CD14-positive monocyte (primary cell): ENCODE results near the gene IGDCC3. TPM values are rescaled to one million over a fixed set of nuclear protein-coding genes. Genes with fewer than 3 reads are reported as not detected.
A peak's percentile ranks its signal among the peaks of the same experiment; 100 is the strongest.

Source experiments
- DNase-seq, 3 donors: peaks; one replicate each; pipeline ENCODE4 v3.0.0-alpha.2; 2011 to 2022
- H2AFZ ChIP-seq: 2 replicates; pipeline ENCODE4 v1.6.0; 2012; ENCODE audit warnings: mild to moderate bottlenecking, low read depth, low read length, inconsistent platforms; ENCODE audit not compliant: insufficient read depth, poor library complexity, severe bottlenecking
- H3K27ac ChIP-seq, 2 donors: 1 replicate in 1 of 2; 2 replicates in 1 of 2; pipeline ENCODE4 v1.5.1; 2012 to 2013; ENCODE audit warnings: low read length in 2 of 2, control low read depth in 1 of 2, inconsistent platforms in 1 of 2, low read depth in 1 of 2, mild to moderate bottlenecking in 1 of 2
- H3K27me3 ChIP-seq, 2 donors: one replicate each; pipeline versions ENCODE4 v1.6.0 to v1.6.1; 2011 to 2013; ENCODE audit warnings: low read length in 2 of 2; ENCODE audit not compliant: control insufficient read depth in 2 of 2, insufficient read depth in 2 of 2
- H3K36me3 ChIP-seq, 2 donors: replicated peaks in 1 of 2; 1 replicate in 1 of 2; 2 replicates in 1 of 2; pipeline versions ENCODE4 v1.5.1 to v1.6.1; 2012 to 2013; ENCODE audit warnings: low read length in 2 of 2, control low read depth in 1 of 2, inconsistent platforms in 1 of 2, mild to moderate bottlenecking in 1 of 2; ENCODE audit not compliant: insufficient read depth in 2 of 2, control insufficient read depth in 1 of 2
- H3K4me1 ChIP-seq, 2 donors: 1 replicate in 1 of 2; 2 replicates in 1 of 2; pipeline versions ENCODE4 v1.5.1 to v1.6.1; 2012 to 2013; ENCODE audit warnings: low read length in 2 of 2, control low read depth in 1 of 2, inconsistent platforms in 1 of 2, mild to moderate bottlenecking in 1 of 2, moderate library complexity in 1 of 2; ENCODE audit not compliant: insufficient read depth in 2 of 2, control insufficient read depth in 1 of 2
- H3K4me2 ChIP-seq: replicated peaks from 2 replicates; pipeline ENCODE3; 2012; ENCODE audit warnings: low read length, moderate library complexity, mild to moderate bottlenecking; ENCODE audit not compliant: poor library complexity, severe bottlenecking; ENCODE audit errors: extremely low read depth
- H3K4me3 ChIP-seq, 3 experiments: fragments of 200-600 bp in 1 of 3; sonication (generic) in 1 of 3; replicated peaks in 1 of 3; 1 replicate in 2 of 3; 2 replicates in 1 of 3; pipeline ENCODE4 v1.5.1; 2011 to 2013; ENCODE audit warnings: low read length in 3 of 3, mild to moderate bottlenecking in 3 of 3, control low read depth in 2 of 3, low read depth in 2 of 3, inconsistent platforms in 1 of 3, moderate library complexity in 1 of 3
- H3K79me2 ChIP-seq: 2 replicates; pipeline ENCODE4 v1.6.0; 2012; ENCODE audit warnings: mild to moderate bottlenecking, control low read depth, inconsistent platforms, low read length, moderate library complexity; ENCODE audit not compliant: insufficient read depth
- H3K9ac ChIP-seq: 2 replicates; pipeline ENCODE4 v1.6.0; 2017; ENCODE audit warnings: low read length, mild to moderate bottlenecking; ENCODE audit not compliant: insufficient read depth, poor library complexity, severe bottlenecking
- H3K9me3 ChIP-seq, 2 donors: replicated peaks in 1 of 2; 1 replicate in 1 of 2; 2 replicates in 1 of 2; pipeline versions ENCODE4 v1.5.1 to v1.6.1; 2012 to 2013; ENCODE audit warnings: low read length in 2 of 2, control low read depth in 1 of 2; ENCODE audit not compliant: control insufficient read depth in 1 of 2, insufficient read depth in 1 of 2
- H4K20me1 ChIP-seq: 2 replicates; pipeline ENCODE4 v1.6.0; 2012; ENCODE audit warnings: mild to moderate bottlenecking, low read length, control low read depth, moderate library complexity; ENCODE audit not compliant: insufficient read depth
- H3K27ac Mint-ChIP-seq, 7 donors: one replicate each; pipeline ENCODE4 v1.8.0; 2020; ENCODE audit warnings: mild to moderate bottlenecking in 7 of 7, mixed read lengths in 7 of 7, moderate library complexity in 6 of 7, inconsistent platforms in 2 of 7
- H3K27me3 Mint-ChIP-seq, 3 donors: one replicate each; pipeline ENCODE4 v1.8.0; 2021 to 2022; ENCODE audit warnings: low read depth in 3 of 3, mild to moderate bottlenecking in 3 of 3, mixed read lengths in 3 of 3, moderate library complexity in 3 of 3, inconsistent platforms in 1 of 3
- H3K36me3 Mint-ChIP-seq, 2 donors: one replicate each; pipeline ENCODE4 v1.8.0; 2020; ENCODE audit warnings: mixed read lengths in 2 of 2, inconsistent platforms in 1 of 2, mild to moderate bottlenecking in 1 of 2
- H3K4me1 Mint-ChIP-seq: one replicate; pipeline ENCODE4 v1.8.0; 2020; ENCODE audit warnings: mild to moderate bottlenecking, mixed read lengths
- H3K4me3 Mint-ChIP-seq, 2 donors: one replicate each; pipeline ENCODE4 v1.8.0; 2020; ENCODE audit warnings: mild to moderate bottlenecking in 2 of 2, mixed read lengths in 2 of 2, moderate library complexity in 1 of 2
- H3K9me3 Mint-ChIP-seq, 7 donors: one replicate each; pipeline ENCODE4 v1.8.0; 2020 to 2022; ENCODE audit warnings: mixed read lengths in 7 of 7, mild to moderate bottlenecking in 6 of 7, moderate library complexity in 6 of 7, inconsistent platforms in 2 of 7
- WGBS: methylation state at CpG from one replicate; pipeline ENCODE4 v1.1.5; 2013; ENCODE audit warnings: missing lambda C conversion rate; ENCODE audit not compliant: insufficient coverage; 5-methylcytosine and 5-hydroxymethylcytosine counted together
- intact Hi-C, 2 donors: fragments of 100-400 bp; cut with micrococcal nuclease; formaldehyde crosslinking; loops; one replicate each; pipeline versions ENCODE4 v1.15.0 to v1.15.1; 2023
- polyA plus RNA-seq, 3 donors: library from polyadenylated mRNA; depleted of rRNA in 1 of 3; unstranded in 2 of 3; stranded (reverse) in 1 of 3; fragments of 300-500 nt in 2 of 3; fragments of >200 nt in 1 of 3; fragmentation: Illumina TruSeq in 2 of 3; gene quantifications; 1 replicate in 2 of 3; 2 replicates in 1 of 3; pipeline ENCODE4 v1.2.3, GENCODE V29; 2012 to 2021
- TF ChIP-seq, protein P1 (sequence below): fragments of 200-600 bp; IDR thresholded peaks from one replicate; pipeline ENCODE4 v1.8.0; 2022; ENCODE audit warnings: antibody characterized with exemption, mild to moderate bottlenecking

The IGDCC3 gene
- polyA plus RNA-seq, 3 donors: not detected

DNA sequence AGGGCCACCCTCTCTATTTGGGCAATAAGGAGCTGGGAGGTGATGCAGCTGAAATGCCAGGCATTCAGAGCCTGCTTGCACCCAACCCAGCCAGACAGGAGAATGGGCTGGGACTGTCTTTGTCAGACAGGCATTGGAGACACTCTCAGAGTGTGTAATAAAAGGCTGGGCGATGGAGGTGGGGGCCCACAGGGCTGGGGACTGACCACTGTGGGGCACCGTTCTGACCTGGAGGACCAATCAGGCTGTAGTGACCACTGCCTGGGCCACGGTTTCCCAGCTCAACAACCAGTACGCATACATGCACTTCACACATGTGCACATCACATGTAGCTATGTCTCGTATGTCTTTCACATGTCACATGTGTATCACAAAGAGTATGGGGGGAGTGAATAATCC, 5.7 kb upstream of the IGDCC3 start:
- no peak overlapping the region for H3K27ac ChIP-seq
- peaks cover 11 to 16% of the 10 kb centered on the region in 2 donors for H3K4me1 ChIP-seq
- peaks cover 18 to 63% of the 10 kb centered on the region in 2 donors for H3K27me3 ChIP-seq
- H3K9me3 ChIP-seq: peaks cover 0 to 5% of the 10 kb centered on the region in 2 donors
- no peaks in the 10 kb centered on the region for H3K79me2 ChIP-seq
- Mint-ChIP-seq H3K4me3 (no peak overlapping the region), H3K27me3 (peaks cover 50 to 72% (median 52%) of the 10 kb centered on the region in 3 donors), H3K9me3 (peaks cover 0 to 2% (median 0%) of the 10 kb centered on the region in 7 donors), H3K36me3 (no peaks in the 10 kb centered on the region), H3K27ac (no peak overlapping the region), H3K4me1 (peaks cover 16% of the 10 kb centered on the region)
- H3K4me3 ChIP-seq: no peak overlapping the region
- TF ChIP-seq, protein P1, sequence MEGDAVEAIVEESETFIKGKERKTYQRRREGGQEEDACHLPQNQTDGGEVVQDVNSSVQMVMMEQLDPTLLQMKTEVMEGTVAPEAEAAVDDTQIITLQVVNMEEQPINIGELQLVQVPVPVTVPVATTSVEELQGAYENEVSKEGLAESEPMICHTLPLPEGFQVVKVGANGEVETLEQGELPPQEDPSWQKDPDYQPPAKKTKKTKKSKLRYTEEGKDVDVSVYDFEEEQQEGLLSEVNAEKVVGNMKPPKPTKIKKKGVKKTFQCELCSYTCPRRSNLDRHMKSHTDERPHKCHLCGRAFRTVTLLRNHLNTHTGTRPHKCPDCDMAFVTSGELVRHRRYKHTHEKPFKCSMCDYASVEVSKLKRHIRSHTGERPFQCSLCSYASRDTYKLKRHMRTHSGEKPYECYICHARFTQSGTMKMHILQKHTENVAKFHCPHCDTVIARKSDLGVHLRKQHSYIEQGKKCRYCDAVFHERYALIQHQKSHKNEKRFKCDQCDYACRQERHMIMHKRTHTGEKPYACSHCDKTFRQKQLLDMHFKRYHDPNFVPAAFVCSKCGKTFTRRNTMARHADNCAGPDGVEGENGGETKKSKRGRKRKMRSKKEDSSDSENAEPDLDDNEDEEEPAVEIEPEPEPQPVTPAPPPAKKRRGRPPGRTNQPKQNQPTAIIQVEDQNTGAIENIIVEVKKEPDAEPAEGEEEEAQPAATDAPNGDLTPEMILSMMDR: no peak
- 93% methylated on average over 3 of the region's 5 CpGs for whole genome bisulfite sequencing
- DNase-seq: no peak
- no peak overlapping the region for H3K9ac ChIP-seq
- H3K36me3 ChIP-seq: no peaks in the 10 kb centered on the region
- no peak overlapping the region for H3K4me2 ChIP-seq
- no peaks in the 10 kb centered on the region for H4K20me1 ChIP-seq
- intact Hi-C loops: no loop called here
- H2AFZ ChIP-seq: no peak overlapping the region

DNA sequence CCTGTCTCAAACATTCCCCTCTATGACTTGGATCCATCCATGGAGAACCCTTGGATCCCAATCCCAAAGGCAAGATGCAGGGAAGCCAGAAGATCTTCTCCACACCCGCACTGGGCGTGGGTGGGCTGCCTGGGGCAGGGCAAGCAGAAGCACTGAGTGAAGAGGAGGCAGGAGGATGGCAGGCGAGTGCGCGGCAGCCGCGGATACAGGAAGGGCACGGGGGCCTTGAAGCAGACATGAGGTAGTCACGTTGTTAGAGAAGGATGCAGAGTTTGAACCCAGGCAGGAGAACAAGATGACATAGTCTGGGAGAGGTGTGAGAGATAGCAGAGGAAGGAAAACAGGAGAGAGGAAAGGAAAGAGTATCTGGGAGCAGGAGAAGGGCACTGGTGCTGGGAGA, 5.1 kb upstream of the IGDCC3 start:
- no peaks in the 10 kb centered on the region for H3K36me3 Mint-ChIP-seq
- Histone ChIP-seq H3K4me2 (no peak overlapping the region), H3K79me2 (no peaks in the 10 kb centered on the region), H3K27ac (no peak overlapping the region), H3K9ac (no peak overlapping the region), H2AFZ (no peak overlapping the region), H3K4me3 (no peak overlapping the region), H4K20me1 (no peaks in the 10 kb centered on the region), H3K27me3 (peaks cover 23 to 67% of the 10 kb centered on the region in 2 donors), H3K9me3 (peaks cover 0 to 7% of the 10 kb centered on the region in 2 donors), H3K36me3 (no peaks in the 10 kb centered on the region), H3K4me1 (peaks cover 11 to 16% of the 10 kb centered on the region in 2 donors)
- H3K27me3 Mint-ChIP-seq: peaks cover 54 to 74% (median 56%) of the 10 kb centered on the region in 3 donors
- peaks cover 0 to 5% (median 0%) of the 10 kb centered on the region in 7 donors for H3K9me3 Mint-ChIP-seq
- peak overlapping the region in 1 of 2 donors; percentile 65 for H3K4me3 Mint-ChIP-seq
- no peak for DNase-seq
- intact Hi-C loops: no loop called here
- 83% methylated on average over 9 of the region's 9 CpGs for WGBS
- TF ChIP-seq, protein P1: no peak
- peaks cover 16% of the 10 kb centered on the region for H3K4me1 Mint-ChIP-seq
- H3K27ac Mint-ChIP-seq: no peak overlapping the region
